Duodenal mucosa (tissue), 2 donors: Measurements from ENCODE around the gene LSAMP.

Experiments
- H3K27ac ChIP-seq: one replicate; pipeline ENCODE4 v1.7.0; 2013; ENCODE audit warnings: low read depth, low read length
- H3K27me3 ChIP-seq, 2 donors: one replicate each; pipeline ENCODE4 v1.7.0; 2013; ENCODE audit warnings: low read length in 2 of 2, control low read depth in 1 of 2; ENCODE audit not compliant: insufficient read depth in 2 of 2, control insufficient read depth in 1 of 2
- H3K36me3 ChIP-seq, 2 donors: one replicate each; pipeline ENCODE4 v1.7.0; 2013; ENCODE audit warnings: low read length in 2 of 2, control low read depth in 1 of 2; ENCODE audit not compliant: insufficient read depth in 2 of 2, control insufficient read depth in 1 of 2
- H3K4me1 ChIP-seq, 2 donors: one replicate each; pipeline ENCODE4 v1.7.0; 2013; ENCODE audit warnings: low read length in 2 of 2, control low read depth in 1 of 2; ENCODE audit not compliant: insufficient read depth in 2 of 2, control insufficient read depth in 1 of 2
- H3K4me3 ChIP-seq, 2 donors: one replicate each; pipeline ENCODE4 v1.7.0; 2013; ENCODE audit warnings: low read length in 2 of 2, low read depth in 1 of 2
- H3K9ac ChIP-seq, 2 donors: one replicate each; pipeline ENCODE4 v1.7.0; 2013; ENCODE audit warnings: low read length in 2 of 2, low read depth in 1 of 2
- H3K9me3 ChIP-seq, 2 donors: one replicate each; pipeline ENCODE4 v1.7.0; 2013; ENCODE audit warnings: low read length in 2 of 2, control low read depth in 1 of 2; ENCODE audit not compliant: control insufficient read depth in 1 of 2

The LSAMP gene

GRCh38 chr3:116340680-116341216, 104.5 kb downstream of the LSAMP start:
- H3K27ac ChIP-seq = no peak overlapping the region
- H3K27me3 ChIP-seq = no peaks in the 10 kb centered on the region
- H3K36me3 ChIP-seq = no peaks in the 10 kb centered on the region
- H3K4me1 ChIP-seq = no peaks in the 10 kb centered on the region
- H3K9ac ChIP-seq = no peak overlapping the region
- H3K9me3 ChIP-seq = no peaks in the 10 kb centered on the region
- no peak overlapping the region for H3K4me3 ChIP-seq

- no peak overlapping the region for H3K27ac ChIP-seq
- no peaks in the 10 kb centered on the region for H3K36me3 ChIP-seq
- no peak overlapping the region for H3K9ac ChIP-seq
- H3K9me3 ChIP-seq = no peaks in the 10 kb centered on the region
- no peaks in the 10 kb centered on the region for H3K27me3 ChIP-seq
- H3K4me1 ChIP-seq = no peaks in the 10 kb centered on the region
- no peak overlapping the region for H3K4me3 ChIP-seq
Measured at GRCh38 chr3:116339441-116340028, 105.8 kb downstream of the LSAMP start.

DNA sequence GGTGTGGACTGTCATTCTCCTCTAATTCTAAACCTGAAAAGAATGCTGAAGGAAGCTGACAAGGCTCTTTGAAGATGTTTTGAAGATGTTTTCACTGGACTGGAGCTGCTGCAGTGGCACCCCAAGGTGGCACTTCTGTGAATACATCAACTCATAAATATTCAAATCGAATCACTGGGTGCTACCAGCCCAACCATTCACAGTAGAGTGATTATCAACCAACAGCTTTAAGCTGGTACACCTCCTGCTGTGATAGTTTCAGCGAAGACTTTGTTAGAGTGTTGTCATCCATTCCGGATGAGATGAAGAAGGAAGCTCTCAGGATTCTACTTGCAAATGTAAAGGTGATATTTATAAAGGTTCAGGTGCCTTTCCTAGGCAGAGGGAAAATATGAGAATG, 106.6 kb downstream of the LSAMP start:
- no peaks in the 10 kb centered on the region for H3K9me3 ChIP-seq
- H3K4me3 ChIP-seq = no peak overlapping the region
- no peak overlapping the region for H3K27ac ChIP-seq
- H3K36me3 ChIP-seq = no peaks in the 10 kb centered on the region
- no peaks in the 10 kb centered on the region for H3K4me1 ChIP-seq
- no peak overlapping the region for H3K9ac ChIP-seq
- no peaks in the 10 kb centered on the region for H3K27me3 ChIP-seq

- Histone ChIP-seq H3K4me1 (no peaks in the 10 kb centered on the region), H3K27me3 (no peaks in the 10 kb centered on the region), H3K36me3 (no peaks in the 10 kb centered on the region), H3K27ac (no peak overlapping the region), H3K9me3 (no peaks in the 10 kb centered on the region), H3K4me3 (no peak overlapping the region), H3K9ac (no peak overlapping the region)
Measured at GRCh38 chr3:116337229-116337628, 108.1 kb downstream of the LSAMP start.

GRCh38 chr3:116331380-116331779, 113.9 kb downstream of the LSAMP start:
- no peaks in the 10 kb centered on the region for H3K4me1 ChIP-seq
- no peaks in the 10 kb centered on the region for H3K27me3 ChIP-seq
- no peak overlapping the region for H3K4me3 ChIP-seq
- no peak overlapping the region for H3K27ac ChIP-seq
- no peak overlapping the region for H3K9ac ChIP-seq
- no peaks in the 10 kb centered on the region for H3K9me3 ChIP-seq
- no peaks in the 10 kb centered on the region for H3K36me3 ChIP-seq

- Histone ChIP-seq H3K4me3 (no peak overlapping the region), H3K9ac (no peak overlapping the region), H3K4me1 (no peaks in the 10 kb centered on the region), H3K27me3 (no peaks in the 10 kb centered on the region), H3K9me3 (no peaks in the 10 kb centered on the region), H3K36me3 (no peaks in the 10 kb centered on the region), H3K27ac (no peak overlapping the region)
Measured at GRCh38 chr3:116322750-116323375, 122.4 kb downstream of the LSAMP start.

- Histone ChIP-seq H3K4me3 (no peak overlapping the region), H3K27ac (no peak overlapping the region), H3K36me3 (no peaks in the 10 kb centered on the region), H3K9ac (no peak overlapping the region), H3K4me1 (no peaks in the 10 kb centered on the region), H3K9me3 (no peaks in the 10 kb centered on the region), H3K27me3 (no peaks in the 10 kb centered on the region)
Measured at GRCh38 chr3:116318370-116318769, 126.9 kb downstream of the LSAMP start.

DNA sequence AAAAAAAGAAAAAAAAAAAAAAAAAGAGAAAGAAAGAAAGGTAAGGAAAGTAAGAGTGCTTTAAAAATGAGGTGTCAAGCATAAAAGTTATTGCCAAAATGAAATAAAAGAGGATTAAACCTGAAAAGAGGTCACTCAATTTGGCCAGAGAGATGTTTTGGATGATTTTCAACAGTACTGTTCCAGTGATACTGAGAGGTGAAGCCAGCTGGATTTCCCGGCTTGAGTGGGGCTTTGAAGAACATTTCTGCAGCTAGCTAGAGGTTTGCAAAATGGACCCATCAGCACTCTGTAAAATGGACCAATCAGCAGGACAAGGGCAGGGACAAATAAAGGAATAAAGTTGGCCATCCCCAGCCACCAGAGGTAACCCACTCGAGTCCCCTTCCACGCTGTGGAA, 128.5 kb downstream of the LSAMP start:
- Histone ChIP-seq H3K4me1 (no peaks in the 10 kb centered on the region), H3K27me3 (no peaks in the 10 kb centered on the region), H3K27ac (no peak overlapping the region), H3K9me3 (no peaks in the 10 kb centered on the region), H3K36me3 (no peaks in the 10 kb centered on the region), H3K9ac (no peak overlapping the region), H3K4me3 (no peak overlapping the region)

DNA sequence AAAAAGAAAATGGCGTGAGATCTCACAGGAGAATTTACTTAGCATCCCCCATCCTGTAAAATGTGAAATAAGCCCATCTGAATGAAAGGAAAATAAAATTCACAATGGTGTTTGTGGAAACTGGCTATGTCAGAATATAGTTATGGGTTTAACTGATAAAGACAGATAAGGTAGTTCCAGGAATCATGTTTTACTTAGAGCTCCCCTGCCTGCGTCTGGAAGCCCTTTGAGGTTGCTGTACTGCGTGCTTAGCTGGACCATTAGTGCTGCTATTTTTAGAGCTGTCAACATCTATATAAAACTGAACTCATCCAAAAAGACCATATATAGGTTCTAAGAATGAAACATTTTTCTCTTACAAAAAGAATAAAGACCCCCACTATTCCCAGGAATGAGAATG, 130.8 kb downstream of the LSAMP start:
- Histone ChIP-seq H3K9me3 (no peaks in the 10 kb centered on the region), H3K4me1 (no peaks in the 10 kb centered on the region), H3K4me3 (no peak overlapping the region), H3K9ac (no peak overlapping the region), H3K36me3 (no peaks in the 10 kb centered on the region), H3K27me3 (no peaks in the 10 kb centered on the region), H3K27ac (no peak overlapping the region)

DNA sequence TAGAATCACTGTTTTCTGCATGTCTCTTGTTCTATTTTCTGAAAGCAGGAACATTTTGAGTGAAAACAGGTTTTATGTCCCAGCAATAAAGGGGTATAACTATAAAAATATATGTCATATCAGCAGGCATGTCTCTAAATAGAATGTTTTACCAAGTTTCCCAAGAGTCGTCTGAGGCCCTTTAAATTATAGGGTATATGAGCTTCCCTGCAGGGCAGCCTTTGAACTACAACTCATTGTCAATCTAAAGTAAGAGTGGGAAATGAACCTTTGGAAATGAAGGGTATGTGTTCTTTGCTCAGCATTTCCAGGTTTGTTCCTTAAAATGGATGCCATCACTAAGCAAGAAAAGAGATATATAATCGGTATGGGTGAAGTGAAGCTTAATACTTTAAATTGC, 138.6 kb downstream of the LSAMP start:
- H3K9ac ChIP-seq = no peak overlapping the region

More for the DNA sequence above, 138.6 kb downstream of the LSAMP start:
- H3K4me1 ChIP-seq = no peaks in the 10 kb centered on the region
- H3K36me3 ChIP-seq = no peaks in the 10 kb centered on the region
- H3K27me3 ChIP-seq = no peaks in the 10 kb centered on the region
- no peak overlapping the region for H3K4me3 ChIP-seq
- no peaks in the 10 kb centered on the region for H3K9me3 ChIP-seq
- no peak overlapping the region for H3K27ac ChIP-seq
